ENCODE measurements around the gene SYT7.

DNA sequence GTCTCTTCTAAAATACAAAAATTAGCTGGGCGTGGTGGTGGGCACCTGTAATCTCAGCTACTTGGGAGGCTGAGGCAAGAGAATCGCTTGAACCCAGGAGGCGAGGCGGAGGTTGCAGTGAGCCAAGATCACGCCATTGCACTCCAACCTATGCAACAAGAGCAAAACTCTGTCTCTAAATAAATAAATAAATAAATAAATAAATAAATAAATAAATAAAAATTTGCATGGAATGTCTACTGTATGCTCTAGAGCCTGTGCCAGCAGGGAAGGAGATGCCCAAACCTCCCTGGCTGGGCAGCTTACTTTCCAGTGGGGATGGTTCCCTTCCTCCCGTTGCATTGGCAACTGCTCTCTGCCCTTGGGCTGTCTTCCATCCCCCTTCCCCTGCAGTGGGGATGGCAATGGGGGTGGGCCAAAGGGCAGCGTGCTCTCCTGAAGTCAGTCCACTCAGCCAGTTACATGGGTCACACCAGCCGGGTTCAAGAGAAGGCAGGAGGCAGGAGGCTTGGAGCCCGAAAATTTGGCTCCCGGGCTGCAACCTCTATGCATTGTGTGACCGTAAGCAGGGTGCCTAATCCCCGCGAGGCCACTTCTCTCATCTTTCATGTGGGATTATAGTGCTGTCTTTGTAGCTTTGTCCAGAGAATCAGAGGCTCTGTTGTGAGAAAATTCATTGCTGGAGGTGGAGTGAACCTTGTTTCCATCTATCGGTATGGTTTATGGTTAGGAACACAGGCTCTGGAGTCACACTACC, 73.7 kb downstream of the SYT7 start:
- TF ChIP-seq, protein P1, sequence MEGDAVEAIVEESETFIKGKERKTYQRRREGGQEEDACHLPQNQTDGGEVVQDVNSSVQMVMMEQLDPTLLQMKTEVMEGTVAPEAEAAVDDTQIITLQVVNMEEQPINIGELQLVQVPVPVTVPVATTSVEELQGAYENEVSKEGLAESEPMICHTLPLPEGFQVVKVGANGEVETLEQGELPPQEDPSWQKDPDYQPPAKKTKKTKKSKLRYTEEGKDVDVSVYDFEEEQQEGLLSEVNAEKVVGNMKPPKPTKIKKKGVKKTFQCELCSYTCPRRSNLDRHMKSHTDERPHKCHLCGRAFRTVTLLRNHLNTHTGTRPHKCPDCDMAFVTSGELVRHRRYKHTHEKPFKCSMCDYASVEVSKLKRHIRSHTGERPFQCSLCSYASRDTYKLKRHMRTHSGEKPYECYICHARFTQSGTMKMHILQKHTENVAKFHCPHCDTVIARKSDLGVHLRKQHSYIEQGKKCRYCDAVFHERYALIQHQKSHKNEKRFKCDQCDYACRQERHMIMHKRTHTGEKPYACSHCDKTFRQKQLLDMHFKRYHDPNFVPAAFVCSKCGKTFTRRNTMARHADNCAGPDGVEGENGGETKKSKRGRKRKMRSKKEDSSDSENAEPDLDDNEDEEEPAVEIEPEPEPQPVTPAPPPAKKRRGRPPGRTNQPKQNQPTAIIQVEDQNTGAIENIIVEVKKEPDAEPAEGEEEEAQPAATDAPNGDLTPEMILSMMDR (IDR thresholded peaks at IDR 0.05 in 2 of 3, conservative IDR thresholded peaks at IDR 0.05 in 1 of 3; ENCODE audit: control insufficient read depth in 2 of 3, extremely low read depth in 1 of 3, insufficient read depth in 1 of 3, low read depth in 3 of 3, low read length in 3 of 3), result no peak
- TF ChIP-seq GABPA (IDR thresholded peaks at IDR 0.05; ENCODE audit: low read depth) (no peak), TAF1 (IDR thresholded peaks at IDR 0.05; ENCODE audit: borderline replicate concordance, low read depth, low read length) (no peak), ZSCAN29 (IDR thresholded peaks at IDR 0.05) (no peak), ZBTB33 (IDR thresholded peaks at IDR 0.05) (no peak)

Data from GM12878 (cell line).